ENCODE data around the gene SPRED2.

- TF ChIP-seq CTCF (IDR thresholded peaks at IDR 0.05) (no peak), EP300 (IDR thresholded peaks at IDR 0.05; ENCODE audit: low read depth) (no peak), POLR2AphosphoS5 (IDR thresholded peaks at IDR 0.05) (no peak), POLR2A (IDR thresholded peaks at IDR 0.05) (no peak)
These were observed 137.7 kb downstream of the SPRED2 start for GRCh38 chr2:65294701-65295100.
